GM12864 (cell line): Measurements from ENCODE around the gene SLC7A6OS.

Experiments
- DNase-seq: peaks from one replicate; pipeline ENCODE4 v3.0.0-alpha.2; 2011; ENCODE audit warnings: low read depth
- H3K4me3 ChIP-seq: 2 replicates; pipeline ENCODE4 v1.5.1; 2011; ENCODE audit warnings: mild to moderate bottlenecking, low read depth, low read length, control low read depth
- TF ChIP-seq, protein P1 (sequence below): IDR thresholded peaks from 2 replicates; pipeline ENCODE4 v1.5.1; 2011; ENCODE audit warnings: low read depth, mild to moderate bottlenecking, moderate library complexity, low read length, control low read depth, inconsistent platforms; ENCODE audit errors: missing control alignments

The SLC7A6OS gene

GRCh38 chr16:68345351-68345810 is 34.6 kb upstream of the SLC7A6OS start:
- no peak overlapping the region for H3K4me3 ChIP-seq
- TF ChIP-seq, protein P1, sequence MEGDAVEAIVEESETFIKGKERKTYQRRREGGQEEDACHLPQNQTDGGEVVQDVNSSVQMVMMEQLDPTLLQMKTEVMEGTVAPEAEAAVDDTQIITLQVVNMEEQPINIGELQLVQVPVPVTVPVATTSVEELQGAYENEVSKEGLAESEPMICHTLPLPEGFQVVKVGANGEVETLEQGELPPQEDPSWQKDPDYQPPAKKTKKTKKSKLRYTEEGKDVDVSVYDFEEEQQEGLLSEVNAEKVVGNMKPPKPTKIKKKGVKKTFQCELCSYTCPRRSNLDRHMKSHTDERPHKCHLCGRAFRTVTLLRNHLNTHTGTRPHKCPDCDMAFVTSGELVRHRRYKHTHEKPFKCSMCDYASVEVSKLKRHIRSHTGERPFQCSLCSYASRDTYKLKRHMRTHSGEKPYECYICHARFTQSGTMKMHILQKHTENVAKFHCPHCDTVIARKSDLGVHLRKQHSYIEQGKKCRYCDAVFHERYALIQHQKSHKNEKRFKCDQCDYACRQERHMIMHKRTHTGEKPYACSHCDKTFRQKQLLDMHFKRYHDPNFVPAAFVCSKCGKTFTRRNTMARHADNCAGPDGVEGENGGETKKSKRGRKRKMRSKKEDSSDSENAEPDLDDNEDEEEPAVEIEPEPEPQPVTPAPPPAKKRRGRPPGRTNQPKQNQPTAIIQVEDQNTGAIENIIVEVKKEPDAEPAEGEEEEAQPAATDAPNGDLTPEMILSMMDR, result no peak
- no peak for DNase-seq

DNA sequence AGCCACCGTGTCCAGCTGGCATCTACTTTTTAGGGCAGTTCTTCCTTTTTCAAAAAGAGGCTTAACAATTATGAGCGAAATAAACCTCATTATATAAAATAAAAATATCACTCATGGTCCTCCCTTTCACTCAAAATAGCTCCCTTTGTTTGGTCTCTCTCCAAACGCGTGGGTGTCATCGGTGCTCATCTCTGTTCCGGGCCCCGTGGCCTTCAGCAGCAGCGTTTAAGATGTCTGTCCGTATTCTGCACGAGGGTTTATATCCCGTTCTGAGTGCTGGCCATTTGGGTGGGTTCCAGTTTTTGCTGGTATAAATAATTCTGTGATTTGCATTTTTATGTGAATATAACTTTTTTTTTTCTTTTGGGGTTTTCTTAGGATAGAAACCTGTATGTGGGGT is 33.5 kb upstream of the SLC7A6OS start:
- TF ChIP-seq, protein P1, result no peak
- DNase-seq, result no peak
- H3K4me3 ChIP-seq, result no peak overlapping the region

GRCh38 chr16:68343137-68343536 is 32.4 kb upstream of the SLC7A6OS start:
- H3K4me3 ChIP-seq, result no peak overlapping the region
- TF ChIP-seq, protein P1, result no peak
- no peak for DNase-seq

GRCh38 chr16:68342620-68343019 is 31.9 kb upstream of the SLC7A6OS start:
- no peak for DNase-seq
- TF ChIP-seq, protein P1, result no peak

DNA sequence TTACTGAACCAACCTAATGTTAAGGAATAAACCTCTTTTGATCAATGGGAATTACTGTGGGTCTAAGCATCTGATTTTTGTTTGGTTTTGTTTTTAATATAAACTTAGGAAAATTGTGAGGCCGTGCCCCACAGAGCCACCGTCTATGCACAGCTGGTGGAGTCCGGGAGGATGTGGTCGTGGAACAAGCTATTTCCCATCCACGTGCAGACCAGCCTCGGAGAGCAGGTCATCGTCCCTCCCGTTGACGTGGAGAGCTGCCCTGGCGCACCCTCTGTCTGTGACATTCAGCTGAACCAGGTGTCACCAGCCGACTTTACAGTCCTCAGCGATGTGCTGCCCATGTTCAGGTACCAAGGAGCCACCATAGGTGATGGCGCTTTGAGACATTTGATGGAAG is 28.5 kb upstream of the SLC7A6OS start:
- no peak for DNase-seq
- TF ChIP-seq, protein P1, result no peak
- no peak overlapping the region for H3K4me3 ChIP-seq

More at GRCh38 chr16:68342620-68343019, 31.9 kb upstream of the SLC7A6OS start:
- no peak overlapping the region for H3K4me3 ChIP-seq

- no peak overlapping the region for H3K4me3 ChIP-seq
- TF ChIP-seq, protein P1, result no peak
Observed at GRCh38 chr16:68338326-68339119, 27.8 kb upstream of the SLC7A6OS start.

GRCh38 chr16:68335175-68335574 is 24.4 kb upstream of the SLC7A6OS start:
- H3K4me3 ChIP-seq, result no peak overlapping the region
- TF ChIP-seq, protein P1, result no peak
- no peak for DNase-seq

More at GRCh38 chr16:68338326-68339119, 27.8 kb upstream of the SLC7A6OS start:
- DNase-seq, result no peak
